ENCODE measurements around the gene NNAT.

Gene NNAT

GRCh38 chr20:37567671-37568588 lies 46.9 kb downstream of the NNAT start:
- no peak for DNase-seq

GRCh38 chr20:37570419-37570818 lies 49.4 kb downstream of the NNAT start:
- DNase-seq: no peak

DNA sequence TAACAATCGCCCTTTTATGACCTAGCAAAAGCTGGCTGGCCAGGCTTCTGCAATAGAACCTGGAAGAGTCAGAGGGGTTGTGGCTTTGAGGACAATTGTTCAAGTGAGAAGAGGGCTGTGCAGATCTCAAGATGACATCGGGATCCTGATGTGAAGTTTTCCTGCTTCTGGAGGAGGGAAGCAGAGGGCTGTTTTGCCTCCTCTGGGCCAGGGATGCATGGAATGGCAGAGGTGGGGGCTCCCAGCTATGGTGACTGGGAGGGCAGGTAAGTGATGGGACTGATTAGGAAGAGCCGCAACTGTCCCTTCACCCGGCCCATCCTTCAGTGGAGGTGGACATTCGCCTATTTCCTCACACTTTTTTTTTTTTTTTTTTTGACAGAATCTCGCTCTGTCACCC lies 50.0 kb downstream of the NNAT start:
- no peak for DNase-seq
